Transverse colon (tissue), 3 donors: ENCODE measurements around the gene SMPX.

Experiments used
- CTCF ChIP-seq, 5 experiments: fragments of 200-600 bp in 3 of 5; fragments of 450-650 bp in 2 of 5; sonication (generic) in 3 of 5; IDR thresholded peaks; 1 replicate in 2 of 5; 2 replicates in 3 of 5; pipeline ENCODE4 v1.5.1; 2016 to 2017; ENCODE audit warnings: antibody characterized with exemption in 5 of 5, inconsistent platforms in 3 of 5, mild to moderate bottlenecking in 2 of 5, moderate library complexity in 1 of 5
- EP300 ChIP-seq: sonication (generic); formaldehyde crosslinking; IDR thresholded peaks from one replicate; pipeline ENCODE4 v1.6.1; 2017; ENCODE audit warnings: antibody characterized with exemption, low read depth
- POLR2A ChIP-seq: fragments of 450-650 bp; IDR thresholded peaks from one replicate; pipeline ENCODE4 v1.6.1; 2016; ENCODE audit warnings: antibody characterized with exemption, mild to moderate bottlenecking, moderate library complexity

GRCh38 chrX:21674430-21675186, 83.3 kb downstream of the SMPX start:
- TF ChIP-seq CTCF (IDR thresholded peaks at IDR 0.05): no peak
- no peak for TF ChIP-seq EP300
- no peak for TF ChIP-seq POLR2A
